Activated T-cell treated with anti-CD3 and anti-CD28 coated beads for 24 hours (primary cell): ENCODE measurements around the gene PPARG.

Source experiments
- DNase-seq: peaks from one replicate; pipeline ENCODE4 v3.0.0-alpha.2; 2020; ENCODE audit warnings: low read depth

PPARG gene

DNA sequence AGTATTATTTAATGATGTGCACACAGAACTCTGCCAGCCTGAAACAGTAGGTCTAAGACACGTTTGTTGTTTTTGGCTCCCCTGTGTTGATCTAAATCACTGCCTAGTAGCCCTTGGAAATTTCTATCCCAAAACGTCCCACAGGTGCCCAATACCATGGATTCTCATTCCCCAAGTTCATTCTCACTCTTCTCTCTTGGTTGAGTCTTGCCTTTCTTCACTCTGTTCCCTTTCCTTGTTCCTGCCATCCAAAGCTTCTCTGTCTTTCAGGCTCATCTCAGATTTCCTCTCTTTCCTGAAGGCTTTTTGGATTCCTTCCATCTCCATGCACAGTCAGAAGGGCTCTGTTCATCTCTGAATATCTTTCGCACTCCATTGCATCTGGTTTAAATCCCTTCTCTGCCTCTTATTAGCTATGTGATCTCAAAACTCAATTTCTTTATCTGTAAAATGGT is 54.2 kb downstream of the PPARG start:
- DNase-seq, result no peak

GRCh38 chr3:12345141-12345561 is 56.3 kb downstream of the PPARG start:
- no peak for DNase-seq

GRCh38 chr3:12345584-12346494 is 57.0 kb downstream of the PPARG start:
- DNase-seq, result no peak

GRCh38 chr3:12347301-12347700 is 58.4 kb downstream of the PPARG start:
- DNase-seq, result no peak

DNA sequence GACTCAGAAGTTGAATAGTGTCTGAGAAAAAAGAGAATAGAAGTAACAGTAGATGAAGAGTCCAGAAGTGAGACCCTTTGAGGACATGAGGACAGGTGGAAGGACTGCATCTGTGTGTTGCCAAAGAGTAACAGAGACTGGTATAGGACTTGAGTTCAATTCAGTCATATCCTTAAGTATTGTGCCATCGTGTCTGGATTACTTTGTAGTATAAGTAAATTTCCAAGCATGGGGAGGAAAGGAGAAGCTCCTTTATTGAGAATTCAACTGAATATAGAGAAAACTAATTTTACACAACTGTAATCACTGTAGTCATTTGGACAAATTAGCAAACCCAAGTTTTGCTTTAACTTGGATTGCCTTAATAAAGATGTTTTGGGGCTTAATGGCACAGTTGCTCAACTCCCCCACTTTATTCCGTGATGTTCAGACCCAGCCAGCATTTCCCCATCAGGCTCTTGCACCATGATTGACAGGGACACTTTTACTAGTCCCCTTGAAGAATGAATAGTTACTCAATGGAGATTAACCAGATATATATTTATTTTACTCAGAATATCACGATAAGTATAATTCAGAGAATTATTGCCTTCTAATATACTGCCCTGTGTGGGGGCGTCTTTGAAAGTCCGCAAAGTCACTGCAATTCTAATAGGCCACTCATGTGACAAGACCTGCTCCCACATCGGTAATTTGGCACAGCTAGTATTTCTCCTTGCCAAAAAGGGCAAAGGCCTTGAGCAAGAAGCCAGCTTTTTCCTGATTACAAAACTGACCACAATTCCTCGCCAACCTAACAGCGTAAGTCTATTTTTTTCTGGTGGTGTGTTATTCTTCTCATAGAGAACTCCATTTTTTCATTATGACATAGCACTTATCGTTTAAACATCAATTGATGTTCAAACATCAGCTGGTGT is 61.3 kb downstream of the PPARG start:
- no peak for DNase-seq

GRCh38 chr3:12351145-12351544 is 62.3 kb downstream of the PPARG start:
- no peak for DNase-seq

DNA sequence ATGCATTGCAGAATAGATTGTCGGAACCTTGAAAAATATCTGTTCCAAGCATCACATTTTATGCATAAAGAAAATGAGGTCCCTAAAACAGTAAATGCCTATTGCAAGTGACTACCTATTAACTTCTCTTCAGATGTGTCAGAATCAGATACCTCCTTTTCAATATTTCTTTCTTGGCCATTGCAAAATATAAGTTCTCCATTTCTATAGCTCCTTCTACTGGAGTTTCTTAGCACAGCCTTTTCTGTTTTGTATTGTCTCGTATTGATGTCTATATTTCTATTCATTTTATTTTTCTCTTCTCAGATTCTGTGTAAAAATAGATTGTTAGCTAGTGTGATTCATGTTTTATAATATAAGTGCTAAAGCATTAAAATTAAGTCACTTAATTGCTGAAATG is 63.4 kb downstream of the PPARG start:
- DNase-seq, result no peak

- no peak for DNase-seq
These were observed 63.9 kb downstream of the PPARG start for GRCh38 chr3:12352755-12353154.

DNA sequence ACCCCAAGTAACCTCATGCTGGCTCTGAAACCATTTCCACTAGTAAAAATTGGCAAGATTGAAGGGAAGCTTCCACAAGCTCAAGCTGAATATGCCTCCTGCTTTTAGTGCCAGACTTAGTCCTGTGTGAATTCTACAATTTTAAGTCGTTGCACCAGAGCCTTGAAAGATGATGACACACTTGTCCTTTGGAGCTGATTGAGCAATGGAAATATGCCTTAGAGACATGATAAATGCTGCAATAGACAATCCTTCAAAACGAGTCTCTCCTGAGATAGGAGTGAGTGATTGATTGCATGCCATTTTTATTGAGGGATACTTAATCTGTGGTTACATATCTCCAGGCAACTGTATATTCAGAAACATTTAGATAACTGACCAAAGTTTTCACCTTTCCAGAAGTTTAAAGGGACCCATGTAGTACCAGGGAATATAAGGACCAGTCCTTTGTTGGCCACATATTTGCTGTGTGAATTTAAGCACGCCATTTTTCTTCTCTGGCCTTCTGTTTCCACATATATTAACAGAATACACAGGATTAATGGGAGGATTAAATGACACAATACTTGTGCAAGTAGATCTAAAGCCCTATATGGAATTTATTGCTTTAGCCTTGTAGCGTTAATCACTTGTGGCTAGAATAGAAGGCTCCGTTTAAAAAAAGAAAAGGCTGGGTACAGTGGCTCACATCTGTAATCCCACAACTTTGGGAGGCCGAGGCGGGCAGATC is 65.1 kb downstream of the PPARG start:
- no peak for DNase-seq

DNA sequence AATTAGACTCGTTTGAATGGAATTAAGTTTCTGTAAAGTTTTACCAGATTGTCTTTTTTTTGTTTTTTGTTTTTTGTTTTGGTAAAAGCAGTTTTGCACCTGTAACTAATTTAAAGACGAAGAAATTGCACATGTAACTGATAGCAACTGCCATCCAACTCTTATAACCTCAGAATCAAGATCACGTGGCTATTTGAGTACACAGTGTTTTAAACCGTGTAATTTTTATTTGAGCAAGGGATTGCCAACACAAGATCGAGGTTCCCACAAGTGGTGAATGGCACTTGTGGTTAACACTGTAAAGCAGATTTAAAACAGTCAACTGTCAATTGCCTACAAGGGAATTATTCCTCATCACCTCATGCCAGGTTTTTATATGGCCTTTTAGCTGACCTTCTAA is 67.3 kb downstream of the PPARG start:
- DNase-seq, result no peak

DNA sequence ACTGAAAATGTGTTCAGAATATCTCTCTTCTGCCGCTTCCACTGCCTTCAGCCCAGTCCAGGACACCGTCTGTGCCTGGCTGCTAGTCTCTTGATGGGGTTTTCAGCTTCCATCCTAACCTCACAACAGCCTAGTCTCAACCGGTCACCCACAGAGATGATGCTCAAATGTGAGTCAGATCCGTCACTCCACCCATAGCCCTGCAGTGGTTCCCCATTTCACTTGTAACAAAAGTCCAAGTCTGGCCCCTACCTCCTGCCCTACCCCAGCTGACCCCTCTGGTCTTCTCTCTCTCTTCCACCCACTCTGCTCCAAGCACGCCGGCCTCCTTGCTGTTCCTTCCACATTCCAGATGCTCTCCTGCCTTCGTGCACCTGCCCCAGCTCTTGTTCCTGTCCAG is 68.1 kb downstream of the PPARG start:
- no peak for DNase-seq

GRCh38 chr3:12357456-12357855 is 68.6 kb downstream of the PPARG start:
- no peak for DNase-seq

GRCh38 chr3:12363397-12364195 is 74.7 kb downstream of the PPARG start:
- no peak for DNase-seq

DNA sequence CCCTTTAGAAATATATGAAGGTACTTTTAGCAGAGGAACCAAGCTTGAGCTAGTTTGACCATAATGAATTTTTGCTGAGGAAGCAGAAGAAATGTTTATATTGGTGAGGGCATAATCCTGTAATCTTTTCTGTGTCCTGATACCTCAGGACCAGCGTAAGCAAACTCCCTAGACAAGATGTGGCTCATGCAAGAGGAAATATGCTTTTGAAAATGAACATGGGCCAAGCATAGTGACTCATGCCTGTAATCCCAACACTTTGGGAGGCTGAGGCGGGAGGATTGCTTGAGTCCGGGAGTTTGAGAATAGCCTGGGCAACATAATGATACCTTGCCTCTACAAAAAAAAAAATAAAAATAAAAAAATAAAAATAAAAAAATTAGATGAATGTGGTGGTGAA is 78.5 kb downstream of the PPARG start:
- DNase-seq, result no peak

GRCh38 chr3:12369029-12369428 is 80.2 kb downstream of the PPARG start:
- no peak for DNase-seq

GRCh38 chr3:12369598-12369997 is 80.7 kb downstream of the PPARG start:
- DNase-seq, result no peak

DNA sequence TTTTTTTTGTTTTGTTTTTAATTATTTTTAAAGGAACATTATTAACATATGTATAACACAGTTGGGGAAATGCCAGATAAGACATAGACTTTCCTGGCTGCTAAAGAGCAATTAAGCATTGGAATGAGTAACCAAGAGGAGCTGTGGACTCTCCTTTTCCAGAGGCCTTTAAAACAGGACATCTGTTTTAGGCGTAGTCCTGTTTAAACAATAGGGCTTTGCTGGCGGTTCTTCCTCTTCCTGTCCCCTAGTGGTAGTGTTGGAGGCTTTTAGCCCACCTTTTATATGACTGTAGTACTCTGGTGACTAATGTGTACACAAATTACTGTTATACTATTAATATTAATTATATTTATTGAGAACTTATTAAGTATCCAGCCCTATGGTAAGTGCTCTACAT is 81.9 kb downstream of the PPARG start:
- DNase-seq, result no peak

DNA sequence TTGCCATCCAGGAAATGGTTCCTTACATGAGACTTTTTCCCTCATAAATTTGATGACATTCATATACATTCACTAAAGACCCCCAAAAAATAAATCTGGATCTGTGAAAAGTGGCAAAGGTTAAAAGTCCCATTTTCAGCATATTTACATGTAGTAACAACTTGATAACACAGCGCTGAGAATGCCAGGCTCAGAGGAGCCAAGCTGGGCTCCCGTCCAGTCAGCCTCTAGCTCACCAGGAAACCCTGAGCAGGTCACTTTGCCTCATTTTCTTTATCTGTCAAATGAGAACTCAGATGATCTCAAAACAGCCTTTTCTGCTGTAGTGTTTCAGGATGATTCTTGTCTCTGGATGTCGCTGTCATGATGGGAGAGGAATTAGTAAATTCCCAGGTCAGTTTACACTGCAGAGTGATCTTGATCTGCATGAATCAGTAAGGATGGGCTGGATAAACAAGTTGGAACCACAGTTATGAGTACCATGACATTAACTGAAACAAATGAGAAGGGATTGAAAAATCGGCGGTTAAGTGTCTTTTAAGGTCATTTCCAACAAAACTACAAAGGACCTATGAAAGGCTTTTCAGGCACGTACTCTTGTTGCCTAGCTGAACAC is 82.8 kb downstream of the PPARG start:
- no peak for DNase-seq

DNA sequence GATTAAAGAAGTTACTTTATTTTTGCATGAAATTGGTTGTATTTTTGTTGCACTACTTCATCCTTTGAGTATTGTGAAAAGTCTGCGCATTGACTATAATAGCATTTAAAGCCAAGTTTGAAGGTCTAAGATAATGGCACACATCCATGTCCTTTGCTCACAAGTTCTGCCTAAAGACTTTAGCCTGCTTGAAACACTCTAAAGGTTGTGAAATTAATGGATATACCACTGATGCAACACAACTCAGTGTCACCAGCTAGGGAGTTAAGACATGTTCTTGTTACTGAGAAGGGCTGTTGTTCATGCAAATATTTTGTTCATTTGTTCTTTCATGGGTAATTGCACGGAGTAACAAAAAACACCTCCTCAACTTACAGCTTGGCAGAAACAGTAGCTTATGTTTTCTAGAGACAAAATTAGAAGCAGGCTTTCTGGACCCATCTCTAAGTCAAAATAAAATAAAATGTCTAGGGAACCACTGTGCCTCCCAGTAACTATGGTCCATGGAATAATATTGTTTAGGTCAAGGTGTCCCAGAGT is 83.9 kb downstream of the PPARG start:
- DNase-seq, result no peak

DNA sequence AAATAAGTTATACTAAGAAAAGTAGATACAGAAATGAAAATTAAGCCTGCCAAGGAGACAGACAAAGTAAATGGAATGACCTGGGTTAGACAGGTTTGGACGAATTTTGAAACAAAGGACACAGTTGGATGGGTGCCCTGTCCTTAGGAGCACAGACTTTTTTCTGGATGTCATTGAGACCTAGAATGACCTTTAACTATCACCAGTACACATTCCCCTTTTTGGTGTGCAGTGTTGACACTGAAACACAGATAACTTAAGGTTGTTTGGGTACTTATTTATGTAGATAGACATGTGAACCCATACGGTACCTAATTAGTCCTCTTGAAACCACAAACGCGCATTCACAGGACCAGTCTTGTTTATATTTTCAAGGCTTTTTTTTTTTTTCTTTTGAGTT is 86.7 kb downstream of the PPARG start:
- DNase-seq, result no peak
